Measurements from ENCODE around the gene TRAF7.

TRAF7 gene

GRCh38 chr16:2191446-2191706 is 35.8 kb downstream of the TRAF7 start:
- H4K20me1 ChIP-seq (ENCODE audit: insufficient read depth, low read length, poor library complexity, severe bottlenecking): no peaks in the 10 kb centered on the region
- H3K9me3 ChIP-seq (ENCODE audit: insufficient read depth, low read depth, low read length): no peaks in the 10 kb centered on the region
- H3F3A ChIP-seq (ENCODE audit: low read depth): no peaks in the 10 kb centered on the region
- H2AFZ ChIP-seq (ENCODE audit: low read length): no peak overlapping the region
- no peak overlapping the region for H3K4me3 ChIP-seq (ENCODE audit: low read length, poor library complexity, severe bottlenecking)
- H3K9me2 ChIP-seq (replicated peaks; ENCODE audit: low read depth, low read length): no peaks in the 10 kb centered on the region
- TF ChIP-seq CTCF (conservative IDR thresholded peaks at IDR 0.05; ENCODE audit: low read length) (no peak), EZH2phosphoT487 (IDR thresholded peaks at IDR 0.05; ENCODE audit: borderline replicate concordance) (no peak)
- no peak overlapping the region for H3K4me2 ChIP-seq (ENCODE audit: low read depth, low read length, poor library complexity, severe bottlenecking)
- no peaks in the 10 kb centered on the region for H3K27me3 ChIP-seq (ENCODE audit: insufficient read depth, low read length, poor library complexity, severe bottlenecking)
- H3K36me3 ChIP-seq (ENCODE audit: insufficient read depth, low read length): no peaks in the 10 kb centered on the region
- H3K79me2 ChIP-seq (ENCODE audit: insufficient read depth, low read length): no peaks in the 10 kb centered on the region
- no peaks in the 10 kb centered on the region for H3K4me1 ChIP-seq (ENCODE audit: insufficient read depth, low read length, poor library complexity, severe bottlenecking)
- no peak overlapping the region for H3K9ac ChIP-seq (ENCODE audit: low read depth, low read length, poor library complexity, severe bottlenecking)

- no peaks in the 10 kb centered on the region for H3F3A ChIP-seq (ENCODE audit: low read depth)
- no peaks in the 10 kb centered on the region for H3K9me3 ChIP-seq (ENCODE audit: insufficient read depth, low read depth, low read length)
- H3K27me3 ChIP-seq (ENCODE audit: insufficient read depth, low read length, poor library complexity, severe bottlenecking): no peaks in the 10 kb centered on the region
- TF ChIP-seq EZH2phosphoT487 (IDR thresholded peaks at IDR 0.05; ENCODE audit: borderline replicate concordance): no peak
- TF ChIP-seq CTCF (conservative IDR thresholded peaks at IDR 0.05; ENCODE audit: low read length): no peak
- no peak overlapping the region for H3K4me2 ChIP-seq (ENCODE audit: low read depth, low read length, poor library complexity, severe bottlenecking)
- no peaks in the 10 kb centered on the region for H3K36me3 ChIP-seq (ENCODE audit: insufficient read depth, low read length)
- no peak overlapping the region for H3K4me3 ChIP-seq (ENCODE audit: low read length, poor library complexity, severe bottlenecking)
- no peaks in the 10 kb centered on the region for H3K9me2 ChIP-seq (replicated peaks; ENCODE audit: low read depth, low read length)
- H2AFZ ChIP-seq (ENCODE audit: low read length): no peak overlapping the region
- no peaks in the 10 kb centered on the region for H3K79me2 ChIP-seq (ENCODE audit: insufficient read depth, low read length)
- no peak overlapping the region for H3K9ac ChIP-seq (ENCODE audit: low read depth, low read length, poor library complexity, severe bottlenecking)
- H4K20me1 ChIP-seq (ENCODE audit: insufficient read depth, low read length, poor library complexity, severe bottlenecking): no peaks in the 10 kb centered on the region
- H3K4me1 ChIP-seq (ENCODE audit: insufficient read depth, low read length, poor library complexity, severe bottlenecking): no peaks in the 10 kb centered on the region
Observed at GRCh38 chr16:2194166-2194834, 38.7 kb downstream of the TRAF7 start.

GRCh38 chr16:2194852-2195321 is 39.3 kb downstream of the TRAF7 start:
- H3K9ac ChIP-seq (ENCODE audit: low read depth, low read length, poor library complexity, severe bottlenecking): no peak overlapping the region

More at GRCh38 chr16:2194852-2195321, 39.3 kb downstream of the TRAF7 start:
- no peaks in the 10 kb centered on the region for H3K4me1 ChIP-seq (ENCODE audit: insufficient read depth, low read length, poor library complexity, severe bottlenecking)
- H3K9me2 ChIP-seq (replicated peaks; ENCODE audit: low read depth, low read length): no peaks in the 10 kb centered on the region
- H3K27me3 ChIP-seq (ENCODE audit: insufficient read depth, low read length, poor library complexity, severe bottlenecking): no peaks in the 10 kb centered on the region
- no peaks in the 10 kb centered on the region for H4K20me1 ChIP-seq (ENCODE audit: insufficient read depth, low read length, poor library complexity, severe bottlenecking)
- H3K36me3 ChIP-seq (ENCODE audit: insufficient read depth, low read length): no peaks in the 10 kb centered on the region
- H2AFZ ChIP-seq (ENCODE audit: low read length): no peak overlapping the region
- H3K4me3 ChIP-seq (ENCODE audit: low read length, poor library complexity, severe bottlenecking): no peak overlapping the region
- no peaks in the 10 kb centered on the region for H3F3A ChIP-seq (ENCODE audit: low read depth)
- TF ChIP-seq EZH2phosphoT487 (IDR thresholded peaks at IDR 0.05; ENCODE audit: borderline replicate concordance): no peak
- TF ChIP-seq CTCF (conservative IDR thresholded peaks at IDR 0.05; ENCODE audit: low read length): peak; percentile 48
- H3K79me2 ChIP-seq (ENCODE audit: insufficient read depth, low read length): no peaks in the 10 kb centered on the region
- H3K4me2 ChIP-seq (ENCODE audit: low read depth, low read length, poor library complexity, severe bottlenecking): no peak overlapping the region
- H3K9me3 ChIP-seq (ENCODE audit: insufficient read depth, low read depth, low read length): no peaks in the 10 kb centered on the region
